ENCODE results near the gene ABCD2.
"Not testable (repeated sequence)": the region's sequence is repeated elsewhere in the genome, so short reads cannot be mapped to it uniquely, and the experiment has no call there.

ABCD2 gene

GRCh38 chr12:39532448-39532847 lies 87.2 kb downstream of the ABCD2 start:
- DNase-seq, result no peak

GRCh38 chr12:39526974-39527373 lies 92.6 kb downstream of the ABCD2 start:
- DNase-seq, result no peak

GRCh38 chr12:39522167-39522566 lies 97.4 kb downstream of the ABCD2 start:
- not testable (repeated sequence) for DNase-seq

- DNase-seq, result no peak
These were observed 109.6 kb downstream of the ABCD2 start for GRCh38 chr12:39510001-39510400.

- DNase-seq, result no peak
These were observed 114.0 kb downstream of the ABCD2 start for GRCh38 chr12:39505554-39505953.

GRCh38 chr12:39505023-39505422 lies 114.6 kb downstream of the ABCD2 start:
- DNase-seq, result no peak

- DNase-seq, result no peak
These were observed 116.2 kb downstream of the ABCD2 start for GRCh38 chr12:39503439-39503838.

GRCh38 chr12:39502726-39503125 lies 116.9 kb downstream of the ABCD2 start:
- DNase-seq, result no peak
